Spinal cord (tissue), 10 donors: ENCODE data around the gene SLC22A17. TPM values are rescaled to one million over a fixed set of nuclear protein-coding genes. Genes with fewer than 3 reads are reported as not detected.

Experiments
- DNase-seq, 6 donors: peaks; one replicate each; pipeline versions ENCODE4 v3.0.0 to v3.0.0-alpha.2; 2013 to 2015; ENCODE audit warnings: low spot score in 6 of 6, low read depth in 4 of 6
- H3K27ac ChIP-seq: one replicate; pipeline ENCODE4 v1.5.1; 2013; ENCODE audit warnings: low read depth, low read length, control low read depth
- H3K27me3 ChIP-seq: one replicate; pipeline ENCODE4 v1.6.1; 2013; ENCODE audit warnings: low read length; ENCODE audit not compliant: control insufficient read depth, insufficient read depth
- H3K36me3 ChIP-seq: one replicate; pipeline ENCODE4 v1.6.1; 2013; ENCODE audit warnings: low read length; ENCODE audit not compliant: control insufficient read depth, insufficient read depth
- H3K4me1 ChIP-seq: one replicate; pipeline ENCODE4 v1.6.1; 2013; ENCODE audit warnings: low read length; ENCODE audit not compliant: control insufficient read depth, insufficient read depth
- H3K4me3 ChIP-seq: one replicate; pipeline ENCODE4 v1.5.1; 2013; ENCODE audit warnings: low read depth, low read length, control low read depth
- H3K9me3 ChIP-seq: one replicate; pipeline ENCODE4 v1.6.1; 2013; ENCODE audit warnings: low read length; ENCODE audit not compliant: control insufficient read depth, insufficient read depth
- WGBS: methylation state at CpG from one replicate; pipeline ENCODE4 v1.1.5; 2013; ENCODE audit warnings: missing lambda C conversion rate; ENCODE audit not compliant: insufficient coverage; 5-methylcytosine and 5-hydroxymethylcytosine counted together
- polyA plus RNA-seq, 2 donors: library from polyadenylated mRNA; unstranded; fragments of 120-200 nt; gene quantifications; one replicate each; pipeline ENCODE4 v1.2.1, GENCODE V29; 2013; ENCODE audit not compliant: insufficient read length in 2 of 2
- total RNA-seq, 2 donors: library from RNA; depleted of rRNA in 1 of 2; stranded (reverse); fragments of 120-200 nt in 1 of 2; fragments of >200 nt in 1 of 2; gene quantifications; one replicate each; pipeline versions ENCODE4 v1.2.3 to v1.2.4, GENCODE V29; 2013 to 2014
- donor health status: healthy.

SLC22A17 gene
- total and polyA plus RNA-seq, 4 donors: 167 to 541 (median 413) TPM

GRCh38 chr14:23384364-23385080 lies 31.8 kb upstream of the SLC22A17 start:
- 91% methylated on average over 21 of the region's 29 CpGs for WGBS
- Histone ChIP-seq H3K4me1 (peaks cover 23% of the 10 kb centered on the region), H3K4me3 (no peak overlapping the region), H3K27ac (no peak overlapping the region), H3K27me3 (no peaks in the 10 kb centered on the region), H3K9me3 (no peaks in the 10 kb centered on the region), H3K36me3 (no peaks in the 10 kb centered on the region)
- no peak for DNase-seq

DNA sequence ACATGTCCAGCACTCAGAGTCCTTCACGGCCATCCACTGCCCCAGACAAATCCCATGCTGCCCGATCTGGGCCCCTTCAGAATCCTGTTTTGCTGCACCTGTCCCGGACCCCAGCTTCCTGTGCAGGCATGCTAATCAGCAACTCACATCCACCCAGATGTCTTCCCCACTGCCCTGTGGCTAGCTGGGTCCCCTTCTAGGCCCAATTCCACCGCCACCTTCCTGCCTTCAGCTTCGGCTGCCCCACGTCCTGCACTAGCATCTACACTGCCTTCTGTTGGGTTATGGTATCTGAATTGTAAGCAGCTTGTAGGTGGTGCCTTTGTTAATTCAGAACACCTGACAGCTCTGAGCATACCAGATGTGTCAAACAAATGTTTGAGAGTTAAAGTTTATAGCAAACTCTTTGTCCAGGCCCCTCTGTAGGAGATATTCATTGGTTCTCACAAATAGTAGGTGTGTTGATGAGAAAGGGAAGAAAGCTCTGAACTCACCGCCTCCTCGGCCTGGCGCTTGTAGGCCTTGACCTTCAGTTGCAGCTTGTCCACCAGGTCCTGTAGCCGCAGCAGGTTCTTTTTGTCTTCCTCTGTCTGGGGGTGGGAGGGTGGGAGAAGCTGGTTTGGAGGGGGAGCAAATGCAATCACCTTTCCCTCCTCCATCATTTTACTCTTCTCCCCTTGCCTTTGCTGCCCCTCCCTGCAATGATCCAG lies 30.2 kb upstream of the SLC22A17 start:
- no peak overlapping the region for H3K4me3 ChIP-seq
- no peak for DNase-seq
- WGBS: 82% methylated on average over 3 of the region's 10 CpGs

GRCh38 chr14:23382276-23382675 lies 29.6 kb upstream of the SLC22A17 start:
- DNase-seq: no peak
- Histone ChIP-seq H3K9me3 (no peaks in the 10 kb centered on the region), H3K27ac (no peak overlapping the region), H3K4me3 (no peak overlapping the region), H3K27me3 (no peaks in the 10 kb centered on the region), H3K36me3 (no peaks in the 10 kb centered on the region), H3K4me1 (peaks cover 45% of the 10 kb centered on the region)
- WGBS: 95% methylated on average over 5 of the region's 6 CpGs

More for the DNA sequence above, 30.2 kb upstream of the SLC22A17 start:
- H3K36me3 ChIP-seq: no peaks in the 10 kb centered on the region
- H3K27ac ChIP-seq: no peak overlapping the region
- H3K4me1 ChIP-seq: peaks cover 39% of the 10 kb centered on the region
- H3K27me3 ChIP-seq: no peaks in the 10 kb centered on the region
- no peaks in the 10 kb centered on the region for H3K9me3 ChIP-seq

DNA sequence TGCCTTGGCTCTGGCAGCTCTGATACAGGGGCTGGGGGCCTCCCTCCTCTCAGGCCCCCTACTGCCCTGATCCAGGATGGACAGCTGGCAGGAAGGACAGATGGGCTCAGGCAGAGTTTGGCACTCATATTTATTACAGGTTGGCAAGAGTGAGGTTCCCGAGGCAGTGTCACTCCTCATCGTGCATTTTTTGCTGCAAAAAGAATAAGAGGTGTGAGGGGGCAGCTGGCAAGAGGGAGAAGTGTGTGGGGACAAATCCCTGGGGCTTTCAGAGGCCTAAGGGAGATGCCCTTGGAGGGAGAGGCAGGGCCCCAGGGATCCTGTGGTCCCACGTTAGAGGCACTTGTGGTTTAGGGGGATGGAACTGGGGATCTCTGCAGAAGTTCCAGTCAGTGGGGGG lies 29.2 kb upstream of the SLC22A17 start:
- no peaks in the 10 kb centered on the region for H3K27me3 ChIP-seq
- no peaks in the 10 kb centered on the region for H3K36me3 ChIP-seq
- 55% methylated on average over 3 of the region's 3 CpGs for WGBS
- no peaks in the 10 kb centered on the region for H3K9me3 ChIP-seq
- DNase-seq: no peak
- peaks cover 49% of the 10 kb centered on the region for H3K4me1 ChIP-seq
- no peak overlapping the region for H3K4me3 ChIP-seq
- no peak overlapping the region for H3K27ac ChIP-seq

DNA sequence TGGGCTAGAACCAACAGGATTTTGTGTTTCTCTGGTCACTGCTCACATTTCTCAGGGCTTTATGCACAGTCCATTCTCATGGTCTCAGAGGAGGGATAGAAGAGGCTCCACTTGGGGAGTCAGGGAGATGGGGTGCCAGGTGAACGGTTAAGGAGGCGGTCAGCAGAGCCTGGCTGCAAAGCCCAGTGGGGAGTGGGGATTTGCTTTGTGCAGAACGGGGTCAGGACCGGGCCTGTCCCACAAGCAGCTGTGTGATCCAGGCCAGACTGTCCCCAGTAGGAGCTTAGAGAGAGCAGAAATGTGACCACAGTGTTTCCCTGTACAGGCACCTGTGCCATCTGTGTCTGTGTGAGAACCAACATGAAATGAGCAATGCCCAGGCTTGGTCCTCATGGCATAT lies 28.3 kb upstream of the SLC22A17 start:
- 76% methylated on average over 4 of the region's 4 CpGs for WGBS
- Histone ChIP-seq H3K27me3 (no peaks in the 10 kb centered on the region), H3K4me3 (no peak overlapping the region), H3K9me3 (no peaks in the 10 kb centered on the region), H3K36me3 (no peaks in the 10 kb centered on the region), H3K4me1 (peaks cover 58% of the 10 kb centered on the region), H3K27ac (no peak overlapping the region)
- no peak for DNase-seq

GRCh38 chr14:23380197-23380914 lies 27.7 kb upstream of the SLC22A17 start:
- H3K27ac ChIP-seq: no peak overlapping the region
- peaks cover 64% of the 10 kb centered on the region for H3K4me1 ChIP-seq
- H3K36me3 ChIP-seq: peaks cover 3% of the 10 kb centered on the region
- no peak for DNase-seq
- H3K4me3 ChIP-seq: no peak overlapping the region
- H3K9me3 ChIP-seq: no peaks in the 10 kb centered on the region
- no peaks in the 10 kb centered on the region for H3K27me3 ChIP-seq
- 70% methylated on average over 15 of the region's 16 CpGs for WGBS

DNA sequence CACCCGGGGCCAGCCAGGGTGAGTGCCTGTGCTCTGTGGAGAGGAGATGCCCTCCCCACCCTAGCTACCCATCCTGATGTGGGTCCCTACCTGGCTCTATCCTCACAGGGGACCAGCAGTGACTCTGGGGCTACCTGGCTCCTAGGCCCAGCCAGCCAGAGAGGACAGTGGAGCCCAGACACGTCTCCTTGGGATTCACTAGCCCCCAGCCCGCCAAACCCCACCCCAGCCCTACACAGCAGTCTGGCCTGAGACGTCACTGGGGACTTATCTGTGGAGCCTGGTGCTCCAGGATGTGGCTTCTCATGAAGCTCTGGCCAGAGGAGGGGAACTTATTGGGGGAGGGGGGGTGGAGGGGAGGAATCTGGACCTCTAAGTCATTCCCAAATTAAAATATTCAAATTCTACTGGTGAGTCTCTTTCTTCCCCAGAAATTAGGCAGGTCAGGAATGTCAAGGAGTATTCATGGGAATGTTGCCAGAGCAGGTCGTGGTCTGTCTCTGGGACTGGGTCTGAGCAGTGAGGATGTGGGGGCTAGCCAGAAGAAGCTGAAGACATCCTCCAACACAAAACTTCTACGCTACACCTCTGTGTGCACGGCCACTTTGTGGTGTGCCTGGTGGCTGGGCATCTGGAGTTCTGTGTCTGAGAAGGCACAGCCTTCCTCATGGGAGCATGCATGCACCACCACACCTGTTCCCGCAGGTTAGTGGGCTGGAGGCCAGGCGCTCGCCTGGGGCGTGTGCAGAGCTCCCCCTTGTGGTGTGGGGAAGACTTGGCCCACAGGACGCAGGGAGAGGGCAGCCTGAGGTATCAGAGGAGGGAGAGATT lies 26.9 kb upstream of the SLC22A17 start:
- no peak overlapping the region for H3K4me3 ChIP-seq
- DNase-seq: peak in 1 of 6 donors; percentile 7
- 76% methylated on average over 4 of the region's 12 CpGs for WGBS

DNA sequence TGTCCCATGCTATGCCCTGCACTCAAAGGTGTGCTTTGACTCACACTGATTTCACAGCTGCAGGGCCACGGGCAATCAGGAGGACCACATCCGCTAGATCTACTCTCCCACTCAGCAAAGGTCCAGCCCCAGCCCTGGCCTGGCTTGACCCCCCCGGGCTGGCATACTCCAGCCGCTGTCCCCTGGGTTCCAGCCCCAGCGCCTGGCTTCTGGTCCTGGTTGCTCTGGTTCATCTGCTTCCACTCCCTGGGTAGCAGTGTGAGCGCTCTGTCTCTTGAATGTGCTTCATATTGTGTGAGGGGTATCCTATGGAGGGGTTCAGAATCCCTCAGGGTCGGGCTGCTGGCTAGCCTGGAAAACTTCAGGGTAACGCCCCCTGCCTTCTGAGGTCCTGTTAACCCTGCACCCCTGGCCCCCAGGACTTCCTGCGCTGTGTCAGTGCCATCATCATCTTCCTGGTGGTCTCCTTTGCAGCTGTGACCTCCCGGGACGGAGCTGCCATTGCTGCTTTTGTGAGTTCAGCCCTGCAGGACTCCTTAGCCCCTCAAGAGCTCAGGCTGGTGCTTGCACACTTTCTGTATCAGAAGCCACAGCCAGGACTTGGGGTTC lies 26.0 kb upstream of the SLC22A17 start:
- Histone ChIP-seq H3K4me3 (peak overlapping the region; percentile 50), H3K27ac (no peak overlapping the region), H3K36me3 (peaks cover 3% of the 10 kb centered on the region), H3K4me1 (peaks cover 70% of the 10 kb centered on the region), H3K9me3 (no peaks in the 10 kb centered on the region), H3K27me3 (no peaks in the 10 kb centered on the region)
- DNase-seq: no peak
- 78% methylated on average over 11 of the region's 11 CpGs for WGBS

More for the DNA sequence above, 26.9 kb upstream of the SLC22A17 start:
- H3K9me3 ChIP-seq: no peaks in the 10 kb centered on the region
- peaks cover 70% of the 10 kb centered on the region for H3K4me1 ChIP-seq
- H3K27me3 ChIP-seq: no peaks in the 10 kb centered on the region
- peaks cover 3% of the 10 kb centered on the region for H3K36me3 ChIP-seq
- H3K27ac ChIP-seq: no peak overlapping the region
